ENCODE data around the gene METTL9.

METTL9 gene

GRCh38 chr16:21639493-21639892 is 40.1 kb downstream of the METTL9 start:
- H3K4me2 ChIP-seq (ENCODE audit: low read length): no peak overlapping the region
- TF ChIP-seq CTCF (IDR thresholded peaks at IDR 0.05; ENCODE audit: low read depth, low read length) (no peak), EZH2phosphoT487 (IDR thresholded peaks at IDR 0.05; ENCODE audit: low read depth) (no peak)
- no peaks in the 10 kb centered on the region for H3K9me3 ChIP-seq (ENCODE audit: insufficient read depth, low read length)
- H3K36me3 ChIP-seq (replicated peaks; ENCODE audit: low read depth, low read length): no peaks in the 10 kb centered on the region
- peaks cover 27% of the 10 kb centered on the region for H3K4me1 ChIP-seq (ENCODE audit: low read length)
- H3K9ac ChIP-seq (ENCODE audit: low read length): no peak overlapping the region
- no peaks in the 10 kb centered on the region for H4K20me1 ChIP-seq (ENCODE audit: insufficient read depth, low read length)
- H2AFZ ChIP-seq (ENCODE audit: low read depth, low read length): no peak overlapping the region
- H3K79me2 ChIP-seq (ENCODE audit: low read length): no peaks in the 10 kb centered on the region
- H3K27ac ChIP-seq (ENCODE audit: low read length): no peak overlapping the region
- no peaks in the 10 kb centered on the region for H3K27me3 ChIP-seq (ENCODE audit: low read depth, low read length)
- H3K4me3 ChIP-seq (ENCODE audit: low read length): no peak overlapping the region

- H3K9ac ChIP-seq (ENCODE audit: low read length): no peak overlapping the region
- H4K20me1 ChIP-seq (ENCODE audit: insufficient read depth, low read length): no peaks in the 10 kb centered on the region
- H3K36me3 ChIP-seq (replicated peaks; ENCODE audit: low read depth, low read length): no peaks in the 10 kb centered on the region
- no peak overlapping the region for H3K27ac ChIP-seq (ENCODE audit: low read length)
- peaks cover 11% of the 10 kb centered on the region for H3K79me2 ChIP-seq (ENCODE audit: low read length)
- no peaks in the 10 kb centered on the region for H3K27me3 ChIP-seq (ENCODE audit: low read depth, low read length)
- H3K9me3 ChIP-seq (ENCODE audit: insufficient read depth, low read length): no peaks in the 10 kb centered on the region
- H3K4me1 ChIP-seq (ENCODE audit: low read length): peaks cover 49% of the 10 kb centered on the region
- H3K4me3 ChIP-seq (ENCODE audit: low read length): no peak overlapping the region
- H3K4me2 ChIP-seq (ENCODE audit: low read length): no peak overlapping the region
- no peak overlapping the region for H2AFZ ChIP-seq (ENCODE audit: low read depth, low read length)
- TF ChIP-seq EZH2phosphoT487 (IDR thresholded peaks at IDR 0.05; ENCODE audit: low read depth) (no peak), CTCF (IDR thresholded peaks at IDR 0.05; ENCODE audit: low read depth, low read length) (no peak)
These were observed 42.5 kb downstream of the METTL9 start for GRCh38 chr16:21641916-21642315.

- H4K20me1 ChIP-seq (ENCODE audit: insufficient read depth, low read length): no peaks in the 10 kb centered on the region
- H3K9me3 ChIP-seq (ENCODE audit: insufficient read depth, low read length): no peaks in the 10 kb centered on the region
- no peak overlapping the region for H3K9ac ChIP-seq (ENCODE audit: low read length)
- H3K4me1 ChIP-seq (ENCODE audit: low read length): peaks cover 58% of the 10 kb centered on the region
- no peak for TF ChIP-seq EZH2phosphoT487 (IDR thresholded peaks at IDR 0.05; ENCODE audit: low read depth)
- TF ChIP-seq CTCF (IDR thresholded peaks at IDR 0.05; ENCODE audit: low read depth, low read length): no peak
- no peaks in the 10 kb centered on the region for H3K27me3 ChIP-seq (ENCODE audit: low read depth, low read length)
- no peaks in the 10 kb centered on the region for H3K36me3 ChIP-seq (replicated peaks; ENCODE audit: low read depth, low read length)
- no peak overlapping the region for H3K4me3 ChIP-seq (ENCODE audit: low read length)
- H3K79me2 ChIP-seq (ENCODE audit: low read length): peaks cover 19% of the 10 kb centered on the region
- H3K27ac ChIP-seq (ENCODE audit: low read length): no peak overlapping the region
- H2AFZ ChIP-seq (ENCODE audit: low read depth, low read length): no peak overlapping the region
- no peak overlapping the region for H3K4me2 ChIP-seq (ENCODE audit: low read length)
These were observed 43.5 kb downstream of the METTL9 start for GRCh38 chr16:21642861-21643260.

GRCh38 chr16:21643785-21644184 is 44.4 kb downstream of the METTL9 start:
- Histone ChIP-seq H3K27ac (ENCODE audit: low read length) (peak overlapping the region; percentile 95; the same call in 1 of the 2 replicates), H3K79me2 (ENCODE audit: low read length) (peaks cover 27% of the 10 kb centered on the region), H2AFZ (ENCODE audit: low read depth, low read length) (no peak overlapping the region), H3K9me3 (ENCODE audit: insufficient read depth, low read length) (no peaks in the 10 kb centered on the region), H3K36me3 (replicated peaks; ENCODE audit: low read depth, low read length) (no peaks in the 10 kb centered on the region), H3K4me3 (ENCODE audit: low read length) (peak overlapping the region; percentile 61), H3K27me3 (ENCODE audit: low read depth, low read length) (no peaks in the 10 kb centered on the region), H4K20me1 (ENCODE audit: insufficient read depth, low read length) (no peaks in the 10 kb centered on the region), H3K9ac (ENCODE audit: low read length) (peak overlapping the region; percentile 79; the same call in 1 of the 2 replicates), H3K4me2 (ENCODE audit: low read length) (peak overlapping the region; percentile 82), H3K4me1 (ENCODE audit: low read length) (peaks cover 61% of the 10 kb centered on the region)
- no peak for TF ChIP-seq CTCF (IDR thresholded peaks at IDR 0.05; ENCODE audit: low read depth, low read length)
- no peak for TF ChIP-seq EZH2phosphoT487 (IDR thresholded peaks at IDR 0.05; ENCODE audit: low read depth)
